ENCODE results near the gene EGFR.

DNA sequence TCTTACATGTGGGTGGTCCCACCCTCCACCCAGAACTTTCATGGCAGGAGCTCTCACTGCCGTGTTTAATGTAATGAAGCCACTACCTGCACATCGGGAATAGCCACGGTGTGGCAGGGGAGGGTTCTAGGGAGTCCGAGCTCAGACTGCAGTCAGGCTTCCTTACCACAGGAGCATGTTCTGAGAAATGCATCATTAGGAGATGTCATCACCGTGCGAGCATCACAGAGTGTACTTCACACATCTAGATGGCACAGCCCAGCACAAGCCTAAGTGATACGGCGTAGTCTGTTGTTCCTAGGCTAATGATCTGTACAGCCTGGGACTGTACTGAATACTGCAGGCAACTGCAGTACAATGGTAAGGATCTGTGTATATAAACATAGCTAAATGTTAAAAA lies 193.4 kb downstream of the EGFR start:
- TF ChIP-seq, protein P1, sequence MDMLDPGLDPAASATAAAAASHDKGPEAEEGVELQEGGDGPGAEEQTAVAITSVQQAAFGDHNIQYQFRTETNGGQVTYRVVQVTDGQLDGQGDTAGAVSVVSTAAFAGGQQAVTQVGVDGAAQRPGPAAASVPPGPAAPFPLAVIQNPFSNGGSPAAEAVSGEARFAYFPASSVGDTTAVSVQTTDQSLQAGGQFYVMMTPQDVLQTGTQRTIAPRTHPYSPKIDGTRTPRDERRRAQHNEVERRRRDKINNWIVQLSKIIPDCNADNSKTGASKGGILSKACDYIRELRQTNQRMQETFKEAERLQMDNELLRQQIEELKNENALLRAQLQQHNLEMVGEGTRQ (IDR thresholded peaks at IDR 0.05): no peak
- TF ChIP-seq FOSL2 (IDR thresholded peaks at IDR 0.05) (no peak), FOSL2 (CRISPR knock-in tag; IDR thresholded peaks at IDR 0.05) (no peak), NR3C1 (IDR thresholded peaks at IDR 0.05) (no peak), CEBPB (IDR thresholded peaks at IDR 0.05) (no peak), RAD21 (conservative IDR thresholded peaks at IDR 0.05 in 1 of 2, IDR thresholded peaks at IDR 0.05 in 1 of 2) (no peak)
- TF ChIP-seq, protein P2, sequence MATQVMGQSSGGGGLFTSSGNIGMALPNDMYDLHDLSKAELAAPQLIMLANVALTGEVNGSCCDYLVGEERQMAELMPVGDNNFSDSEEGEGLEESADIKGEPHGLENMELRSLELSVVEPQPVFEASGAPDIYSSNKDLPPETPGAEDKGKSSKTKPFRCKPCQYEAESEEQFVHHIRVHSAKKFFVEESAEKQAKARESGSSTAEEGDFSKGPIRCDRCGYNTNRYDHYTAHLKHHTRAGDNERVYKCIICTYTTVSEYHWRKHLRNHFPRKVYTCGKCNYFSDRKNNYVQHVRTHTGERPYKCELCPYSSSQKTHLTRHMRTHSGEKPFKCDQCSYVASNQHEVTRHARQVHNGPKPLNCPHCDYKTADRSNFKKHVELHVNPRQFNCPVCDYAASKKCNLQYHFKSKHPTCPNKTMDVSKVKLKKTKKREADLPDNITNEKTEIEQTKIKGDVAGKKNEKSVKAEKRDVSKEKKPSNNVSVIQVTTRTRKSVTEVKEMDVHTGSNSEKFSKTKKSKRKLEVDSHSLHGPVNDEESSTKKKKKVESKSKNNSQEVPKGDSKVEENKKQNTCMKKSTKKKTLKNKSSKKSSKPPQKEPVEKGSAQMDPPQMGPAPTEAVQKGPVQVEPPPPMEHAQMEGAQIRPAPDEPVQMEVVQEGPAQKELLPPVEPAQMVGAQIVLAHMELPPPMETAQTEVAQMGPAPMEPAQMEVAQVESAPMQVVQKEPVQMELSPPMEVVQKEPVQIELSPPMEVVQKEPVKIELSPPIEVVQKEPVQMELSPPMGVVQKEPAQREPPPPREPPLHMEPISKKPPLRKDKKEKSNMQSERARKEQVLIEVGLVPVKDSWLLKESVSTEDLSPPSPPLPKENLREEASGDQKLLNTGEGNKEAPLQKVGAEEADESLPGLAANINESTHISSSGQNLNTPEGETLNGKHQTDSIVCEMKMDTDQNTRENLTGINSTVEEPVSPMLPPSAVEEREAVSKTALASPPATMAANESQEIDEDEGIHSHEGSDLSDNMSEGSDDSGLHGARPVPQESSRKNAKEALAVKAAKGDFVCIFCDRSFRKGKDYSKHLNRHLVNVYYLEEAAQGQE (IDR thresholded peaks at IDR 0.05): no peak
- TF ChIP-seq, protein P3, sequence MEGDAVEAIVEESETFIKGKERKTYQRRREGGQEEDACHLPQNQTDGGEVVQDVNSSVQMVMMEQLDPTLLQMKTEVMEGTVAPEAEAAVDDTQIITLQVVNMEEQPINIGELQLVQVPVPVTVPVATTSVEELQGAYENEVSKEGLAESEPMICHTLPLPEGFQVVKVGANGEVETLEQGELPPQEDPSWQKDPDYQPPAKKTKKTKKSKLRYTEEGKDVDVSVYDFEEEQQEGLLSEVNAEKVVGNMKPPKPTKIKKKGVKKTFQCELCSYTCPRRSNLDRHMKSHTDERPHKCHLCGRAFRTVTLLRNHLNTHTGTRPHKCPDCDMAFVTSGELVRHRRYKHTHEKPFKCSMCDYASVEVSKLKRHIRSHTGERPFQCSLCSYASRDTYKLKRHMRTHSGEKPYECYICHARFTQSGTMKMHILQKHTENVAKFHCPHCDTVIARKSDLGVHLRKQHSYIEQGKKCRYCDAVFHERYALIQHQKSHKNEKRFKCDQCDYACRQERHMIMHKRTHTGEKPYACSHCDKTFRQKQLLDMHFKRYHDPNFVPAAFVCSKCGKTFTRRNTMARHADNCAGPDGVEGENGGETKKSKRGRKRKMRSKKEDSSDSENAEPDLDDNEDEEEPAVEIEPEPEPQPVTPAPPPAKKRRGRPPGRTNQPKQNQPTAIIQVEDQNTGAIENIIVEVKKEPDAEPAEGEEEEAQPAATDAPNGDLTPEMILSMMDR (IDR thresholded peaks at IDR 0.05): no peak

Data from A549 (cell line).